ENCODE results near the gene ELOVL5. TPM values are rescaled to one million over a fixed set of nuclear protein-coding genes. Genes with fewer than 3 reads are reported as not detected.

ELOVL5 gene
- total RNA-seq, 1 donor from 2014 or later = 52.8 TPM

DNA sequence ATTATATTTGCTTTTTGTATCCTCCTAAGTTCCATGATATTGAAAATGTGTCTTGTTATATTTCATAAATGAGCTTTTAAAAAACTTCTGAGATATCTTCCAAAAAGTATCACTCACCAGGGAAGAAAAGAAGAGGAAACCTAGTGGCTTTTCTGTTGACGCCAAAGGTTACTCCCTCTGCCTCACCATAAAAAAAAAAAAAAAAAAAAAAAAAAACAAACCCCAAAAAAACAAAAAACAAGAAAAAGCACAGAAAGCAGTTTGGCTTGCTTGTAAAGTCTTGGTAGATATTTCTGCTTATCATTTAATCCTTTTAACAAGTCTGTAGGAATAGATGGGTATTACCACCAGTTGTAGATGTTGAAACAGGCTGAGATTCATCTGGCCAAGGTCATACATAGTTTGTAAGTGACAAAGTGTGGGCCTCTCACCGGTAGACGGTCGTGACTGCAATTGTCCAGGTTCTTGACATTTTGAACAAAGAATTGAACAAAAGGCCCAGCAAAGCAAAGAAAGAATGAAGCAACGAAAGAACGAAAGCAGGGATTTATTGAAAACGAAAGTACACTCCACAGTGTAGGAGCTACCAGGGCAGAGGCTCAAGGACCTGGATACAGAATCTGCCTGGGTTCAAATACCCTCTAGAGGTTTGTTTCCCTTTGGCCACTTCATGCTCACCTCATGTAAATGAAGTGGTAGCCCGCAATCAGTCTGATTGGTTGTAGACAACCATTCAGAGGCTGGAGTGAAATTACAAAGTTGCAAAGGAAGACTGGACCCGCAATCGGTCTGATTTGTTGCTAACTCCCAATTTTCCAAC, 11.6 kb upstream of the ELOVL5 start:
- Histone ChIP-seq H2AFZ (ENCODE audit: low read depth, low read length) (peak overlapping the region; percentile 38), H3K27ac (ENCODE audit: low read depth, low read length) (peak overlapping the region; percentile 98), H3K9me3 (ENCODE audit: insufficient read depth, low read depth, low read length) (no peaks in the 10 kb centered on the region), H3K4me3 (ENCODE audit: insufficient read depth, low read depth, low read length) (peak overlapping the region; percentile 53), H3K4me1 (ENCODE audit: insufficient read depth, low read length) (peaks cover 27% of the 10 kb centered on the region), H3K9ac (ENCODE audit: low read length) (peak overlapping the region; percentile 90), H3K79me2 (ENCODE audit: insufficient read depth, low read length) (no peaks in the 10 kb centered on the region), H3K27me3 (ENCODE audit: insufficient read depth, low read length) (no peaks in the 10 kb centered on the region), H3K36me3 (ENCODE audit: insufficient read depth, low read length) (no peaks in the 10 kb centered on the region), H3K4me2 (ENCODE audit: low read length) (peak overlapping the region; percentile 87), H4K20me1 (ENCODE audit: insufficient read depth, low read length) (no peaks in the 10 kb centered on the region)
- no peaks in the 10 kb centered on the region for H3K9me3 Mint-ChIP-seq (ENCODE audit: unreplicated experiment)
- peak overlapping the region; percentile 86 for H3K4me3 Mint-ChIP-seq (ENCODE audit: unreplicated experiment)
- H3K4me1 Mint-ChIP-seq (ENCODE audit: low read depth, unreplicated experiment) = peaks cover 22% of the 10 kb centered on the region
- peaks cover 2% of the 10 kb centered on the region for H3K36me3 Mint-ChIP-seq (ENCODE audit: low read depth, unreplicated experiment)
- DNase-seq (ENCODE audit: low read depth) (peak; percentile 43), FAIRE-seq (no peak)
- no peaks in the 10 kb centered on the region for H3K27me3 Mint-ChIP-seq (ENCODE audit: low read depth, unreplicated experiment)
- H3K27ac Mint-ChIP-seq (ENCODE audit: unreplicated experiment) = peak overlapping the region; percentile 94
- TF ChIP-seq, protein P1, sequence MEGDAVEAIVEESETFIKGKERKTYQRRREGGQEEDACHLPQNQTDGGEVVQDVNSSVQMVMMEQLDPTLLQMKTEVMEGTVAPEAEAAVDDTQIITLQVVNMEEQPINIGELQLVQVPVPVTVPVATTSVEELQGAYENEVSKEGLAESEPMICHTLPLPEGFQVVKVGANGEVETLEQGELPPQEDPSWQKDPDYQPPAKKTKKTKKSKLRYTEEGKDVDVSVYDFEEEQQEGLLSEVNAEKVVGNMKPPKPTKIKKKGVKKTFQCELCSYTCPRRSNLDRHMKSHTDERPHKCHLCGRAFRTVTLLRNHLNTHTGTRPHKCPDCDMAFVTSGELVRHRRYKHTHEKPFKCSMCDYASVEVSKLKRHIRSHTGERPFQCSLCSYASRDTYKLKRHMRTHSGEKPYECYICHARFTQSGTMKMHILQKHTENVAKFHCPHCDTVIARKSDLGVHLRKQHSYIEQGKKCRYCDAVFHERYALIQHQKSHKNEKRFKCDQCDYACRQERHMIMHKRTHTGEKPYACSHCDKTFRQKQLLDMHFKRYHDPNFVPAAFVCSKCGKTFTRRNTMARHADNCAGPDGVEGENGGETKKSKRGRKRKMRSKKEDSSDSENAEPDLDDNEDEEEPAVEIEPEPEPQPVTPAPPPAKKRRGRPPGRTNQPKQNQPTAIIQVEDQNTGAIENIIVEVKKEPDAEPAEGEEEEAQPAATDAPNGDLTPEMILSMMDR (IDR thresholded peaks at IDR 0.05; ENCODE audit: insufficient read depth, low read depth, low read length) = no peak
- no peak for TF ChIP-seq EZH2 (IDR thresholded peaks at IDR 0.05; ENCODE audit: insufficient read depth, low read length)

- no peak for FAIRE-seq
- Mint-ChIP-seq H3K4me1 (ENCODE audit: low read depth, unreplicated experiment) (peaks cover 22% of the 10 kb centered on the region), H3K36me3 (ENCODE audit: low read depth, unreplicated experiment) (no peaks in the 10 kb centered on the region)
These were observed 11.0 kb upstream of the ELOVL5 start for GRCh38 chr6:53359843-53360092.

More at GRCh38 chr6:53359843-53360092, 11.0 kb upstream of the ELOVL5 start:
- Mint-ChIP-seq H3K27me3 (ENCODE audit: low read depth, unreplicated experiment) (no peaks in the 10 kb centered on the region), H3K9me3 (ENCODE audit: unreplicated experiment) (no peaks in the 10 kb centered on the region), H3K4me3 (ENCODE audit: unreplicated experiment) (peak overlapping the region; percentile 86), H3K27ac (ENCODE audit: unreplicated experiment) (peak overlapping the region; percentile 94)
- no peak for DNase-seq (ENCODE audit: low read depth)
- H4K20me1 ChIP-seq (ENCODE audit: insufficient read depth, low read length) = no peaks in the 10 kb centered on the region
- no peaks in the 10 kb centered on the region for H3K27me3 ChIP-seq (ENCODE audit: insufficient read depth, low read length)
- peak overlapping the region; percentile 53 for H3K4me3 ChIP-seq (ENCODE audit: insufficient read depth, low read depth, low read length)
- H3K79me2 ChIP-seq (ENCODE audit: insufficient read depth, low read length) = no peaks in the 10 kb centered on the region
- no peaks in the 10 kb centered on the region for H3K9me3 ChIP-seq (ENCODE audit: insufficient read depth, low read depth, low read length)
- H3K4me2 ChIP-seq (ENCODE audit: low read length) = peak overlapping the region; percentile 87
- H2AFZ ChIP-seq (ENCODE audit: low read depth, low read length) = peak overlapping the region; percentile 90
- peak overlapping the region; percentile 98 for H3K27ac ChIP-seq (ENCODE audit: low read depth, low read length)
- peaks cover 27% of the 10 kb centered on the region for H3K4me1 ChIP-seq (ENCODE audit: insufficient read depth, low read length)
- peak overlapping the region; percentile 90 for H3K9ac ChIP-seq (ENCODE audit: low read length)
- H3K36me3 ChIP-seq (ENCODE audit: insufficient read depth, low read length) = no peaks in the 10 kb centered on the region
- TF ChIP-seq, protein P1 (IDR thresholded peaks at IDR 0.05; ENCODE audit: insufficient read depth, low read depth, low read length) = no peak
- no peak for TF ChIP-seq EZH2 (IDR thresholded peaks at IDR 0.05; ENCODE audit: insufficient read depth, low read length)

Data from astrocyte (in vitro differentiated cells and primary cell).